GM18498 (cell line): Measurements from ENCODE around the gene COX7B2.

Experiments
- ATAC-seq: cut with Tn5 transposase; IDR thresholded peaks from one replicate; pipeline ENCODE4 v1.9.1; 2021; ENCODE audit warnings: mild to moderate bottlenecking, moderate library complexity; ENCODE audit not compliant: unreplicated experiment

The COX7B2 gene

GRCh38 chr4:46890056-46890455, 19.0 kb downstream of the COX7B2 start:
- no peak for ATAC-seq

GRCh38 chr4:46889410-46889809, 19.6 kb downstream of the COX7B2 start:
- ATAC-seq = no peak

- no peak for ATAC-seq
These were observed 22.3 kb downstream of the COX7B2 start for GRCh38 chr4:46886711-46887110.

GRCh38 chr4:46878641-46879040, 30.4 kb downstream of the COX7B2 start:
- no peak for ATAC-seq

- ATAC-seq = no peak
These were observed 34.2 kb downstream of the COX7B2 start for GRCh38 chr4:46874811-46875210.

- ATAC-seq = no peak
These were observed 38.6 kb downstream of the COX7B2 start for GRCh38 chr4:46870411-46870810.

- ATAC-seq = no peak
These were observed 52.7 kb downstream of the COX7B2 start for GRCh38 chr4:46856333-46856732.

GRCh38 chr4:46852800-46853199, 56.2 kb downstream of the COX7B2 start:
- no peak for ATAC-seq

- ATAC-seq = no peak
These were observed 59.0 kb downstream of the COX7B2 start for GRCh38 chr4:46850026-46850425.

- peak; percentile 51 for ATAC-seq
These were observed 64.6 kb downstream of the COX7B2 start for GRCh38 chr4:46844325-46844917.

GRCh38 chr4:46839128-46839527, 69.9 kb downstream of the COX7B2 start:
- no peak for ATAC-seq

GRCh38 chr4:46837639-46838038, 71.4 kb downstream of the COX7B2 start:
- no peak for ATAC-seq

- ATAC-seq = no peak
These were observed 72.5 kb downstream of the COX7B2 start for GRCh38 chr4:46836584-46836983.

GRCh38 chr4:46830971-46831454, 78.0 kb downstream of the COX7B2 start:
- ATAC-seq = no peak

- no peak for ATAC-seq
These were observed 88.9 kb downstream of the COX7B2 start for GRCh38 chr4:46820154-46820553.

GRCh38 chr4:46819095-46819494, 90.0 kb downstream of the COX7B2 start:
- ATAC-seq = no peak

GRCh38 chr4:46818604-46819003, 90.4 kb downstream of the COX7B2 start:
- ATAC-seq = no peak

GRCh38 chr4:46817806-46818205, 91.2 kb downstream of the COX7B2 start:
- ATAC-seq = no peak

GRCh38 chr4:46804781-46805413, 104.1 kb downstream of the COX7B2 start:
- ATAC-seq = no peak

GRCh38 chr4:46793036-46793435, 116.0 kb downstream of the COX7B2 start:
- ATAC-seq = no peak

- no peak for ATAC-seq
These were observed 127.5 kb downstream of the COX7B2 start for GRCh38 chr4:46781434-46782092.

- no peak for ATAC-seq
These were observed 143.6 kb downstream of the COX7B2 start for GRCh38 chr4:46765465-46765864.
